ENCODE results near the gene KLHL24.
A peak's percentile ranks its signal among the peaks of the same experiment; 100 is the strongest.

DNA sequence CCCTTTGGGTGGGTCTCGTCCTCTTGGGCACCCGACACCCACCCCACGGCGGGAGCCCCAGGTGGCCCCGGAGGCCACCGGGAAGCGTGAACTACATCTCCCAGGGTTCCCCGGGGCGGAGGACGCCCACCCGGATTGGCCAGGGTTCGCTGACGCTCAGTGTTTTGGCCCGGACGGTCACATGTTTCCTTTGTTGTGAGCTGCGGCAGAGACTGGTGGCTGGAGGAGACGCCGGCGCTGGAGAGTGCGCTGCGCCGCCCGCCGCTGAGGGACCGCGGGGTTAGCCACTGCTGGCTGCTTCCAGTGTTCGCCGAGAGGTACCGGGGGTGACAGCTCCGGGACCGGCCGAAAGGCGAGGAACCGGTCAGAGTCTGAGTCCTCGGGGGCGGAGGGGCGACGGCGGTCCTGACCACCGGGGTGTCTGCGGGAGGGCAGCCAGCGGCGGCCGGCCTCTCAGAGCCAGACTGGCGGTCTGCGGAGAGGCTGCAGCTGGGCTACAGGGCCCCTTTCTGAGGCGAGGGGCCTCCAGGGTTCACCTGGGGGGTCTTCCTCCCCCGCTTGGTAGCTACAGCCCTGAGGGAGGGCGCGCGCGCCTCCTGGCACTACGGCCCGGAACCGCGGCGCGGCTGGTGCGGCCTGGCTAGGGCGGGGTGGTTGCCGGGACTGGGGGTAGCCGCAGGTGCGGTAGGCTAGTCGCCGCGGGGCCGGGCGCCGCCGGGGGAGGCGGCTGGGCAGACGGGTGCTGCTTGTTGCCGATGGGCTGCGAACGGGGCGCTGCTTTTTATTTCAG is at the start of gene KLHL24:
- TF ChIP-seq POLR2AphosphoS5 (IDR thresholded peaks at IDR 0.05; ENCODE audit: low read depth) = peak; percentile 73
- TF ChIP-seq, protein P1, sequence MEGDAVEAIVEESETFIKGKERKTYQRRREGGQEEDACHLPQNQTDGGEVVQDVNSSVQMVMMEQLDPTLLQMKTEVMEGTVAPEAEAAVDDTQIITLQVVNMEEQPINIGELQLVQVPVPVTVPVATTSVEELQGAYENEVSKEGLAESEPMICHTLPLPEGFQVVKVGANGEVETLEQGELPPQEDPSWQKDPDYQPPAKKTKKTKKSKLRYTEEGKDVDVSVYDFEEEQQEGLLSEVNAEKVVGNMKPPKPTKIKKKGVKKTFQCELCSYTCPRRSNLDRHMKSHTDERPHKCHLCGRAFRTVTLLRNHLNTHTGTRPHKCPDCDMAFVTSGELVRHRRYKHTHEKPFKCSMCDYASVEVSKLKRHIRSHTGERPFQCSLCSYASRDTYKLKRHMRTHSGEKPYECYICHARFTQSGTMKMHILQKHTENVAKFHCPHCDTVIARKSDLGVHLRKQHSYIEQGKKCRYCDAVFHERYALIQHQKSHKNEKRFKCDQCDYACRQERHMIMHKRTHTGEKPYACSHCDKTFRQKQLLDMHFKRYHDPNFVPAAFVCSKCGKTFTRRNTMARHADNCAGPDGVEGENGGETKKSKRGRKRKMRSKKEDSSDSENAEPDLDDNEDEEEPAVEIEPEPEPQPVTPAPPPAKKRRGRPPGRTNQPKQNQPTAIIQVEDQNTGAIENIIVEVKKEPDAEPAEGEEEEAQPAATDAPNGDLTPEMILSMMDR (conservative IDR thresholded peaks at IDR 0.05; ENCODE audit: low read depth in 2 of 2) = 0 out of 4 replicates have a peak, but pooled peaks of 1 of the 2 experiments have one; percentile 8
- TF ChIP-seq JUNB (IDR thresholded peaks at IDR 0.05; ENCODE audit: unreplicated experiment) = no peak
- TF ChIP-seq, protein P2, sequence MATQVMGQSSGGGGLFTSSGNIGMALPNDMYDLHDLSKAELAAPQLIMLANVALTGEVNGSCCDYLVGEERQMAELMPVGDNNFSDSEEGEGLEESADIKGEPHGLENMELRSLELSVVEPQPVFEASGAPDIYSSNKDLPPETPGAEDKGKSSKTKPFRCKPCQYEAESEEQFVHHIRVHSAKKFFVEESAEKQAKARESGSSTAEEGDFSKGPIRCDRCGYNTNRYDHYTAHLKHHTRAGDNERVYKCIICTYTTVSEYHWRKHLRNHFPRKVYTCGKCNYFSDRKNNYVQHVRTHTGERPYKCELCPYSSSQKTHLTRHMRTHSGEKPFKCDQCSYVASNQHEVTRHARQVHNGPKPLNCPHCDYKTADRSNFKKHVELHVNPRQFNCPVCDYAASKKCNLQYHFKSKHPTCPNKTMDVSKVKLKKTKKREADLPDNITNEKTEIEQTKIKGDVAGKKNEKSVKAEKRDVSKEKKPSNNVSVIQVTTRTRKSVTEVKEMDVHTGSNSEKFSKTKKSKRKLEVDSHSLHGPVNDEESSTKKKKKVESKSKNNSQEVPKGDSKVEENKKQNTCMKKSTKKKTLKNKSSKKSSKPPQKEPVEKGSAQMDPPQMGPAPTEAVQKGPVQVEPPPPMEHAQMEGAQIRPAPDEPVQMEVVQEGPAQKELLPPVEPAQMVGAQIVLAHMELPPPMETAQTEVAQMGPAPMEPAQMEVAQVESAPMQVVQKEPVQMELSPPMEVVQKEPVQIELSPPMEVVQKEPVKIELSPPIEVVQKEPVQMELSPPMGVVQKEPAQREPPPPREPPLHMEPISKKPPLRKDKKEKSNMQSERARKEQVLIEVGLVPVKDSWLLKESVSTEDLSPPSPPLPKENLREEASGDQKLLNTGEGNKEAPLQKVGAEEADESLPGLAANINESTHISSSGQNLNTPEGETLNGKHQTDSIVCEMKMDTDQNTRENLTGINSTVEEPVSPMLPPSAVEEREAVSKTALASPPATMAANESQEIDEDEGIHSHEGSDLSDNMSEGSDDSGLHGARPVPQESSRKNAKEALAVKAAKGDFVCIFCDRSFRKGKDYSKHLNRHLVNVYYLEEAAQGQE (IDR thresholded peaks at IDR 0.05; ENCODE audit: unreplicated experiment) = no peak
- TF ChIP-seq EZH2phosphoT487 (IDR thresholded peaks at IDR 0.05; ENCODE audit: unreplicated experiment) = no peak
- TF ChIP-seq EZH2 (IDR thresholded peaks at IDR 0.05; ENCODE audit: low read depth, unreplicated experiment) = no peak
